Measurements from ENCODE around the gene ZNF425.

ZNF425 gene

GRCh38 chr7:149133028-149133710 is 7.0 kb upstream of the ZNF425 start (continued):
- TF ChIP-seq ZNF8 (CRISPR knock-in tag; IDR thresholded peaks at IDR 0.05) (no peak), ZC3H10 (CRISPR knock-in tag; IDR thresholded peaks at IDR 0.05) (no peak)

GRCh38 chr7:149130572-149131198 is 4.6 kb upstream of the ZNF425 start:
- TF ChIP-seq, protein P1, sequence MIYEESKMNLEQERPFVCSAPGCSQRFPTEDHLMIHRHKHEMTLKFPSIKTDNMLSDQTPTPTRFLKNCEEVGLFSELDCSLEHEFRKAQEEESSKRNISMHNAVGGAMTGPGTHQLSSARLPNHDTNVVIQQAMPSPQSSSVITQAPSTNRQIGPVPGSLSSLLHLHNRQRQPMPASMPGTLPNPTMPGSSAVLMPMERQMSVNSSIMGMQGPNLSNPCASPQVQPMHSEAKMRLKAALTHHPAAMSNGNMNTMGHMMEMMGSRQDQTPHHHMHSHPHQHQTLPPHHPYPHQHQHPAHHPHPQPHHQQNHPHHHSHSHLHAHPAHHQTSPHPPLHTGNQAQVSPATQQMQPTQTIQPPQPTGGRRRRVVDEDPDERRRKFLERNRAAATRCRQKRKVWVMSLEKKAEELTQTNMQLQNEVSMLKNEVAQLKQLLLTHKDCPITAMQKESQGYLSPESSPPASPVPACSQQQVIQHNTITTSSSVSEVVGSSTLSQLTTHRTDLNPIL (CRISPR knock-in tag; IDR thresholded peaks at IDR 0.05; ENCODE audit: low read depth): no peak
- TF ChIP-seq, protein P2, sequence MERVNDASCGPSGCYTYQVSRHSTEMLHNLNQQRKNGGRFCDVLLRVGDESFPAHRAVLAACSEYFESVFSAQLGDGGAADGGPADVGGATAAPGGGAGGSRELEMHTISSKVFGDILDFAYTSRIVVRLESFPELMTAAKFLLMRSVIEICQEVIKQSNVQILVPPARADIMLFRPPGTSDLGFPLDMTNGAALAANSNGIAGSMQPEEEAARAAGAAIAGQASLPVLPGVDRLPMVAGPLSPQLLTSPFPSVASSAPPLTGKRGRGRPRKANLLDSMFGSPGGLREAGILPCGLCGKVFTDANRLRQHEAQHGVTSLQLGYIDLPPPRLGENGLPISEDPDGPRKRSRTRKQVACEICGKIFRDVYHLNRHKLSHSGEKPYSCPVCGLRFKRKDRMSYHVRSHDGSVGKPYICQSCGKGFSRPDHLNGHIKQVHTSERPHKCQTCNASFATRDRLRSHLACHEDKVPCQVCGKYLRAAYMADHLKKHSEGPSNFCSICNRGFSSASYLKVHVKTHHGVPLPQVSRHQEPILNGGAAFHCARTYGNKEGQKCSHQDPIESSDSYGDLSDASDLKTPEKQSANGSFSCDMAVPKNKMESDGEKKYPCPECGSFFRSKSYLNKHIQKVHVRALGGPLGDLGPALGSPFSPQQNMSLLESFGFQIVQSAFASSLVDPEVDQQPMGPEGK (CRISPR knock-in tag; IDR thresholded peaks at IDR 0.05; ENCODE audit: borderline replicate concordance): no peak
- TF ChIP-seq ZC3H10 (CRISPR knock-in tag; IDR thresholded peaks at IDR 0.05) (no peak), SNAI2 (CRISPR knock-in tag; IDR thresholded peaks at IDR 0.05) (no peak), ZFP3 (CRISPR knock-in tag; IDR thresholded peaks at IDR 0.05) (no peak), GLIS3 (CRISPR knock-in tag; IDR thresholded peaks at IDR 0.05) (no peak), POU6F1 (CRISPR knock-in tag; IDR thresholded peaks at IDR 0.05; ENCODE audit: borderline replicate concordance, low read depth) (no peak), RARB (CRISPR knock-in tag; IDR thresholded peaks at IDR 0.05) (no peak), ZNF70 (CRISPR knock-in tag; IDR thresholded peaks at IDR 0.05) (no peak), CSDC2 (CRISPR knock-in tag; IDR thresholded peaks at IDR 0.05) (no peak), TCF4 (CRISPR knock-in tag; IDR thresholded peaks at IDR 0.05; ENCODE audit: borderline replicate concordance) (no peak), ZFP30 (CRISPR knock-in tag; IDR thresholded peaks at IDR 0.05) (no peak), ARNTL (CRISPR knock-in tag; IDR thresholded peaks at IDR 0.05; ENCODE audit: borderline replicate concordance, low read depth) (no peak)
- no peak for ATAC-seq

- TF ChIP-seq ISL1 (CRISPR knock-in tag; IDR thresholded peaks at IDR 0.05): no peak
- TF ChIP-seq ESRRG (CRISPR knock-in tag; IDR thresholded peaks at IDR 0.05): no peak
- TF ChIP-seq GLIS3 (CRISPR knock-in tag; IDR thresholded peaks at IDR 0.05): 0 out of 2 replicates have a peak, but pooled peaks have one; percentile 64
- peak; percentile 60 for ATAC-seq
Observed at GRCh38 chr7:149126662-149127266, 640 bp upstream of the ZNF425 start.

DNA sequence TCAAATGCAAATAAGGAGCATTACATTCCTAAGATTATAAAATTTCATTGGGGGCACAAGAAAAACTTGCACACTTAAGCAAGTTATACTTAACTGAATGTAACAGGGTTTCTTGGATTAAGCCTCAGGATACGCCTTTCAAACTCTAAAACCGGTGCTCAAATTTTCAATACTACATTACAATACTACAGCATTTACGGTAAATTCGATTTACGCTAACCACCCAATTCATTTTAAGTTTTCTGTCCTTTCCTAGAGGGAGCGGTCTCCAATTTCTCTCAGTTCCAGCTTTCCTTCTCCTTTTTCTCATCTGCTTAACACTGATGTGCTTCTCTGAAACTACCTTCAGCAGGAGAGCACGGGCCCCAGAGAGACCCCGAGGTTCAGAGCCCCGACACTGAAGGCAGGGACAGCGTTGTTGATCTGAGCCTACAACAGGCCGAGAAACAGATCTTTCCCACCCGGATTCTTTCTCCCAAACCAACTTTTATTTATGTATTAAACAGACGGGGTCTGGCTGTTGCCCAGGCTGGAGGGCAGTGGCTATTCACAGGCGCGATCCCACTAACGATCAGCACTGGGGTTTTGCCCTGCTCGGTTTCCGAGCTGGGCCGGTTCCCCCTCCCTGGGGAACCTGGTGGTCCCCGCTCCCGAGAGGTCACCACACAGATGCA is 798 bp downstream of the ZNF425 start:
- ATAC-seq: peak; percentile 1
- TF ChIP-seq ZC3H10 (CRISPR knock-in tag; IDR thresholded peaks at IDR 0.05): no peak
- no peak for TF ChIP-seq TOX (CRISPR knock-in tag; IDR thresholded peaks at IDR 0.05; ENCODE audit: borderline replicate concordance)
- no peak for TF ChIP-seq TCF4 (CRISPR knock-in tag; IDR thresholded peaks at IDR 0.05; ENCODE audit: borderline replicate concordance)
- no peak for TF ChIP-seq BACH2 (CRISPR knock-in tag; IDR thresholded peaks at IDR 0.05; ENCODE audit: borderline replicate concordance)
- no peak for TF ChIP-seq ZNF565 (CRISPR knock-in tag; conservative IDR thresholded peaks at IDR 0.05; ENCODE audit: low read depth)
- no peak for TF ChIP-seq POU6F1 (CRISPR knock-in tag; IDR thresholded peaks at IDR 0.05; ENCODE audit: borderline replicate concordance, low read depth)
- TF ChIP-seq, protein P2 (CRISPR knock-in tag; IDR thresholded peaks at IDR 0.05; ENCODE audit: borderline replicate concordance): no peak
- TF ChIP-seq, protein P3, sequence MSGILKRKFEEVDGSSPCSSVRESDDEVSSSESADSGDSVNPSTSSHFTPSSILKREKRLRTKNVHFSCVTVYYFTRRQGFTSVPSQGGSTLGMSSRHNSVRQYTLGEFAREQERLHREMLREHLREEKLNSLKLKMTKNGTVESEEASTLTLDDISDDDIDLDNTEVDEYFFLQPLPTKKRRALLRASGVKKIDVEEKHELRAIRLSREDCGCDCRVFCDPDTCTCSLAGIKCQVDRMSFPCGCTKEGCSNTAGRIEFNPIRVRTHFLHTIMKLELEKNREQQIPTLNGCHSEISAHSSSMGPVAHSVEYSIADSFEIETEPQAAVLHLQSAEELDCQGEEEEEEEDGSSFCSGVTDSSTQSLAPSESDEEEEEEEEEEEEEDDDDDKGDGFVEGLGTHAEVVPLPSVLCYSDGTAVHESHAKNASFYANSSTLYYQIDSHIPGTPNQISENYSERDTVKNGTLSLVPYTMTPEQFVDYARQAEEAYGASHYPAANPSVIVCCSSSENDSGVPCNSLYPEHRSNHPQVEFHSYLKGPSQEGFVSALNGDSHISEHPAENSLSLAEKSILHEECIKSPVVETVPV (CRISPR knock-in tag; IDR thresholded peaks at IDR 0.05): no peak
- no peak for TF ChIP-seq ZFP3 (CRISPR knock-in tag; IDR thresholded peaks at IDR 0.05)
- TF ChIP-seq ISL1 (CRISPR knock-in tag; IDR thresholded peaks at IDR 0.05): no peak
- TF ChIP-seq GLIS3 (CRISPR knock-in tag; IDR thresholded peaks at IDR 0.05): no peak
- TF ChIP-seq ESRRG (CRISPR knock-in tag; IDR thresholded peaks at IDR 0.05): no peak
- no peak for TF ChIP-seq ARNTL (CRISPR knock-in tag; IDR thresholded peaks at IDR 0.05; ENCODE audit: borderline replicate concordance, low read depth)

All from SK-N-SH treated with all-trans-retinoic acid at 6 μM for 48 hours (cell line).